OCI-LY3 (cell line): ENCODE measurements around the gene OR2AT4.

Experiments used
- EZH2phosphoT487 ChIP-seq: fragments of 200-600 bp; shearing (Covaris generic); IDR thresholded peaks from 2 replicates; pipeline ENCODE4 v1.6.1; 2018; ENCODE audit warnings: antibody characterized with exemption, mixed run types, low read depth
- TF ChIP-seq, protein P1 (sequence below): fragments of 200-600, 300-600 bp; sonication (generic); IDR thresholded peaks from 2 replicates; pipeline ENCODE4 v1.5.1; 2014; ENCODE audit warnings: antibody characterized with exemption, low read length, low read depth

DNA sequence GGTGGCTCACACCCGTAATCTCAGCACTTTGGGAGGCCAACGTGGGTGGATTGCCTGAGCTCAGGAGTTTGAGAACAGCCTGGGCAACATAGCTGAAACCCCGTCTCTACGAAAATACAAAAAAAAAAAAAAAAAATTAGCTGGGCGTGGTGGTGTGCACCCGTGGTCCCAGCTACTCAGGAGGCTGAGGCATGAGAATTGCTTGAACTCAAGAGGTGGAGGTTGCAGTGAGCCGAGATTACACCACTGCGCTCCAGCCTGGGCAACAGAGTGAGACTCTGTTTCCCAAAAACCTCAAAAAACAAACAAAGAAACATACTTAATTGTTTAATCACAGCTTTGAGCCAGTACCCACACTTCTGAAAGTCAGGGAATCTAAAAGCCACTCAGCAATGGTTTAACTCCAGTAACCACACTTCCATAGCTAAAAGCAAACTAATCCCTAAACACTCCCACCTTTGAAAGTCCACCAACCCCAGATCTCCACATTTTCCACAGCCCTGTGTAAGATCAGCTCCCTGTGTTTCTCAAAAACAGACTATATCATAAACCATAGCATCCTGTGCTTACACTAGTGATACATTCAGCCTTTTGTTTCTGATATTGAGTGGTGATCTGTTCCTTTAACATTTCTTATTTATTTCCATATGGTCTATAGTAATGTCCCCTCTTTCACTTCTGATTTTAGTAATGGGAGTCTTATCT, 4.9 kb upstream of the OR2AT4 start:
- TF ChIP-seq, protein P1, sequence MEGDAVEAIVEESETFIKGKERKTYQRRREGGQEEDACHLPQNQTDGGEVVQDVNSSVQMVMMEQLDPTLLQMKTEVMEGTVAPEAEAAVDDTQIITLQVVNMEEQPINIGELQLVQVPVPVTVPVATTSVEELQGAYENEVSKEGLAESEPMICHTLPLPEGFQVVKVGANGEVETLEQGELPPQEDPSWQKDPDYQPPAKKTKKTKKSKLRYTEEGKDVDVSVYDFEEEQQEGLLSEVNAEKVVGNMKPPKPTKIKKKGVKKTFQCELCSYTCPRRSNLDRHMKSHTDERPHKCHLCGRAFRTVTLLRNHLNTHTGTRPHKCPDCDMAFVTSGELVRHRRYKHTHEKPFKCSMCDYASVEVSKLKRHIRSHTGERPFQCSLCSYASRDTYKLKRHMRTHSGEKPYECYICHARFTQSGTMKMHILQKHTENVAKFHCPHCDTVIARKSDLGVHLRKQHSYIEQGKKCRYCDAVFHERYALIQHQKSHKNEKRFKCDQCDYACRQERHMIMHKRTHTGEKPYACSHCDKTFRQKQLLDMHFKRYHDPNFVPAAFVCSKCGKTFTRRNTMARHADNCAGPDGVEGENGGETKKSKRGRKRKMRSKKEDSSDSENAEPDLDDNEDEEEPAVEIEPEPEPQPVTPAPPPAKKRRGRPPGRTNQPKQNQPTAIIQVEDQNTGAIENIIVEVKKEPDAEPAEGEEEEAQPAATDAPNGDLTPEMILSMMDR, result no peak
- no peak for TF ChIP-seq EZH2phosphoT487
